HG02798 (cell line): ENCODE results near the gene RAB5IF.
"Not testable (repeated sequence)": the region's sequence is repeated elsewhere in the genome, so short reads cannot be mapped to it uniquely, and the experiment has no call there.

ENCODE experiments used
- ATAC-seq: cut with Tn5 transposase; IDR thresholded peaks from one replicate; pipeline ENCODE4 v1.9.1; 2021; ENCODE audit warnings: mild to moderate bottlenecking; ENCODE audit not compliant: unreplicated experiment, poor library complexity

Gene RAB5IF

DNA sequence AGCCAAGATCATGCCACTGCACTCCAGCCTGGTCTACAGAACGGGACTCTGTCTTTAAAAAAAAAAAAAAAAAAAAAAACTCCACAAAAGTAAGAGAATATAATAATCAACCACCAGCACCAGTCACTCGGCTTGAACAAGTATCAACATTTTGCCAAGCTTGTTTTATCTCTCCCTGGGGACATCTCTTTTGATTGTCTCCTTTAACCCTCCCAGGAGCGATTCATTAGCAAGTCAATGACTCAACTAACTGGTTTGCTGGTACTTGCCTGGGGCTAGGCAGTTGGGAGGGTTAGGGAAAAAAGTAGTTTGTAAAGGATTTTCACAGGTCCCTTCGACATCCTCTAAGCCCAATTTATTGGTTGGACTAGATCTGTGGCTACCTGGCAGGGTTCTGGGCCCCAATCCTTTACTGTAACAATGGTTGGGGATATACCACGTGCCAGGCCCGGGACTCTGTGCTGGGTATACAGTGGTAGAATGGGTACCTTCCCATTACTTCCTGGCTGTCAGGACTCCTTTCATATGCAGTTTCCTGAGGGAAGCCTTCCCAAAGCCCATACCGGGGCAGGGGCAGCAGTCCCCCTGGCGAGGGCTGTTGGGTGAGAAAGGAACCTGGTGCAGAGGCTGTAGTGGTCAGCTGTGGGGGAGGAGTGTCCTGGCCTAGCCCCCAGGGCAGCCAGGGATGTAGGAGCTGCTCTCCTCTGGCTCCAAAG, 20.0 kb upstream of the RAB5IF start:
- no peak for ATAC-seq

DNA sequence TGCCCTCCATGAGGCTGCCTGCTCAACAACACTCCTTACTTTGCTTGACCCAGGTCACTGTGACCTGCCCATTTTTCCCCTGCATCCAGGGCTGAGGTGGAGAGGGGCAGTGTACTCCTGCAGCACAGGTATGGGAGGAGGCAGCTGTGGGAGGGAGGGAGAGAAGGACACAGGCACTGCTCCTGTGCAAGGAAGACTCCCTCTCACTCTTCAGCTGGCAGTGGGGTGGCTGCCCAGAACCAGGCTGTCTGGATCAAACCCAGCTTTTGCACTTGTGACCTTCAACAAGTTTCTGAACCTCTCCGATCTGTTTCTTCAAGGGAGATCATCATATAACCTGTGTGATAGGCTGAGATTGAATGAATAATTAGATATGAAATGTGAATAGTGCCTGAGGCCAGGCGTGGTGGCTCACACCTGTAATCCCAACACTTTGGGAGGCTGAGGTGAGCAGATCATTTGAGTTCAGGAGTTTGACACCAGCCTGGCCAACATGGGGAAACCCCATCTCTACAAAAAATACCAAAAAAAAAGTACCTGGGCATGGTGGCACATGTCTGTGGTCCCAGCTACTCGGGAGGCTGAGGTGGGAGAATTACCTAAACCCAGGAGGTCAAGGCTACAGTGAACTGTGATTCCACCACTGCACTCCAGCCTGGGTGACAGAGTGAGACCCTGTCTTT, 18.1 kb upstream of the RAB5IF start:
- no peak for ATAC-seq

DNA sequence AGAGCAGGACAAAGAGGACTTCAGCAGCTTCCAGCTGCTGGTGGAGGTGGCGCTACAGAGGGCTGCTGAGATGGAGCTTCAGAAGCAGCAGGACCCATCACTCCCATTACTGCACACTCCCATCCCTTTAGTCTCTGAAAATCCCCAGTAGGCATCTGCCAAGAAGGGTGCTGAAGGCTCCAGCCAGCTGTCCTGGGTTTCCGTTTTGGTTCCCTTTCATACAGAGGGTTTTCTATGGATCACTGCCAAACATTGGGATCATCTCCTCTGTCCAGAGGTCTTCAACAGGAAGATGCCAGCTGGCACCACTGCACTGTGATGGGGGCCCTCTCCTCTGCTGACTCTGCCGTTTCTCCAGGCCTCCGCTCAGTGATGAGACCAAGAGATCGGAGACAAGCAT, 14.3 kb upstream of the RAB5IF start:
- ATAC-seq, result no peak

- no peak for ATAC-seq
These were observed 13.5 kb upstream of the RAB5IF start for GRCh38 chr20:36591854-36592641.

- ATAC-seq, result no peak
These were observed 12.1 kb upstream of the RAB5IF start for GRCh38 chr20:36593347-36593929.

- no peak for ATAC-seq
These were observed 5.7 kb upstream of the RAB5IF start for GRCh38 chr20:36599912-36600345.

DNA sequence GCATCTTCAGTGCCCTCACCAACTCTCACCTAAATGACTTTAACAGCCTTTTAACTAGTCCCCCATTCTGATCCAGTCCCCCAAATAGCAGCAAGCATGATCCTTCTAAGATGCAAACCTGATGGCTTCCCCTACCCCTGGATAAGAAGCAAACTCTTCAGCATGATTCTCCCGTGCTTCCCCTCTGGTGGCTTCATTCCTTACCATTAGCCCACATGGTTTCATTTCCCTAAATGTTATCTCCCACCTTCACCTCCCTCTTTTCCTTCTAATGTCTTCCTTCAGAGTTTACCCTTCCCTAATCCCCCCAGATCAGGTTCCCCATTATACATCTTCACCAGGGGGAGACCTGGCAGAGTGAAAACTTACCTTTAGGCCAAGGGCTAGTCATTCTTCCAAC, 4.0 kb upstream of the RAB5IF start:
- no peak for ATAC-seq

GRCh38 chr20:36604952-36605398, 604 bp upstream of the RAB5IF start:
- ATAC-seq, result peak; percentile 23

GRCh38 chr20:36606158-36607066, 833 bp downstream of the RAB5IF start:
- no peak for ATAC-seq

- no peak for ATAC-seq
These were observed 2.2 kb downstream of the RAB5IF start for GRCh38 chr20:36607586-36608387.

DNA sequence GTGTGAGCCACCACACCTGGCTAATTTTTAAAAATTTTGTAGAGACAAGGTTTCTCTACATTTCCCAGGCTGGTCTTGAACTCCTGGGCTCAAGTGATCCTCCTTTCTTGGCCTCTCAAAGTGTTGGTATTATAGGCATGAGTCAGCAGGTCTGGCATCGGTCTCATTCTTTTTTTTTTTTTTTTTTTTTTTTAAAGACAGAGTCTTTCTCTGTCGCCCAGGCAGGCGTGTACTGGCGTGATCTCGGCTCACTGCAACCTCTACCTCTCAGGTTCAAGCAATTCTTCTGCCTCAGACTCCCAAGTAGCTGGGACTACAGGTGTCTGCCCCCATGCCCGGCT, 2.8 kb downstream of the RAB5IF start:
- ATAC-seq, result not testable (repeated sequence)

DNA sequence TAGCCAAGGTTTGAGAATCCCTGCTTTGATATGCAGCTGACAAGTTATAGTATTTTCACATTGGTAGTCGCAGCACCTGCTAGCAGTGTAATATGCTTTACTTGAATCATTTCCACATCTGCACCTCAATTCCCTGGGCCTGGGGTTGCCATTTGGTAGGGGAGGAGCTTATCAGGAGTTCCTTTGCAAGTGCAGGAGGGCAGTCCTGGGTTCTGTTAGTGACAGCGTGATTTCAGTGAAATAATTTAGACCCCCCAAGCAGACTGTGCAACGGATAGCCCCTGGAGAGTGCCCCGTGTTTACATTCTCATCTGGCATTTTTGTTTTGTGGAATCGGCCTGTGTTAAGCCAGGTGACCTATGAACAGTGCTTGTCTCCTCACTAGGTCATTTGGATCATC, 6.0 kb downstream of the RAB5IF start:
- no peak for ATAC-seq

DNA sequence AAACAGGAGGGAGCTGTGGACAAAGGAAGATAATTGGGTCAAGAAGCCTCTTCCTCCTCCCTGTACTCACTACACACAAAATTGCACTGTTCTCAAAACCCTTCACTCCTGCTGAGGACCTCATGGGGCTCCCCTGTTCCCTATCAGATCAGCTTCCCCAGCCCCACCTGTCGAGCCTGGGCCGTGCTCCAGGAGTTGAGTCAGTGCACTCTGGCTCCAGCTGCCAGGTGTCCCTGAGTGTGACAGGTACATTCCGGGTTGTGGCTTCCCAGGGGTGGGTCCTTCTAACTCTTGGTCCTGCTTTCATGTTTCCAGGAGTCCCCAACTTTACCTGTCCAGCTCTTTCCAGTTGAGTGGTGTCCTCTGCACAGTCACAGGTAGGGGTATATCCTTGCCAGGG, 8.4 kb downstream of the RAB5IF start:
- no peak for ATAC-seq

DNA sequence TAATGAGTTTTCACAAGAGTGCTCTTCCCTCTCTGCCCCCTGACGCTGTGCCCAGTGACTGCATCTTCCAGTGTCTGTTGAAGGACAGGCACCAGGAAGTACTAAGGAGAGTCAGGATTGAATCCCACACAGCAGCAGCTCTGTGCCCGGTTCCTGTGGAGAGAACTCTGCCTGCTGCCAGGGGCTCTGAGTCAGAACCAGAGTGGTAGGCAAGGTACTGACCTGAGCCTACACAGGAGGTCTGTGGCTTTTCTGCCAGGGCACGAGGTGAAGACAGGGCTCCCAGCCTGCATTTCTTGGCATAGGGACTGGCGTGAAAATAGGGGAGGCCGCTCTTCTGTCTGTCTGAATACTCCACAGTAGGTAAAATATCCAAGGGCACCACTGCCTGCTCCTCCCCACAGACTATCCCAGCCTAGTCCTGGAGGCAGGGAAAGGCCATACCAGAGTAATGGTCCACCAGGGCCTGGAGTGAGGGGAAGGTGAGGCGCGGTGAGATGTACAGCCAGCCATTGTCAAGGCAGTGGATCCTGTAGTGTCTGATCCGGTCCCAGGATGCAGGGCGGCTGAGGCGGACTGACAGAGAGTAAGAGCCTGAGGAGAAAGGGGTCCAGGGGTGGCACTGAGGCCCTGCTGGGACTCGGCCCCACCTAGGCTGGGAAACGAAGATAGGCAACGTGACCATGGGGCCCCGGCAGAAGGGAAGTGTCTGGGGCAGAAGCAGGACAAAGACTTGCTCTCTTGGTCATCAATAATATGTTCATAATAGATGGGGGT, 9.4 kb downstream of the RAB5IF start:
- no peak for ATAC-seq

DNA sequence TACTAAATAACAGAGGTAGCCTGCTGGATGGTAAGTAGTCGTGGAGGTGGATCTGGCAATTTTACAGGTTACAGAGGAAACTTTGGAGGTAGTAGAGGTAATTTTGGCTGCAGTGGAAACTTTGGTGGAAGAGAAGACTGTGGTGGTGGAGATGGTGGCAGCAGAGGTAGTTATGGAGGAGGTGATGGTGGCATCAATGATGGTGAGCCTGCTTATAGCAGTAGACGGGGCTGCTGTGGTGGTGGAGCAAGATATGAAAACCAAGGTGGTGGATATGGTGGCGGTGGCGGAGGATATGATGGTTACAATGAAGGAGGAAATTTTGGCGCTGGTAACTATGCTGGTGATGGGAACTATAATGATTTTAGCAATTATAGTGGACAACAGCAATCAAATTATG, 15.3 kb downstream of the RAB5IF start:
- ATAC-seq, result no peak

DNA sequence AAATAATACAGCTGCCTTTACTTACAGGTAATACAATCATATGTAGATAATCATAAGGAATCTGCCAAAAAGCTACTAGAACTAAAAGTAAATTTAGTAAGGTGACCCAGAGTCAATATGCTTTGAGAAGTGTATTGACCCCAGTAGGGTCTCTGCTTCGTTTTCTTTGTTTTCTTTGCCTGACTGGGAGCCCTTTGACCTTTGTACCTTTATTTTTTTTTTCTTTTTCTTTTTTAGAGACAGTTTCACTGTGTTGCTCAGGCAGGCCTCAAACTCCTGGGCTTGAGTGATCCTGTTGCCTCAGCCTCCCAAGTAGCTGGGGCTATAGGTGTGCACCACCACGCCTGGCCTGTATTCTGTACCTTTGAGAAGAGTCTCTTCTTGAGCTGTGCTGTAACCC, 17.9 kb downstream of the RAB5IF start:
- ATAC-seq, result no peak

GRCh38 chr20:36624068-36624943, 18.7 kb downstream of the RAB5IF start:
- ATAC-seq, result no peak
